GM12873 (cell line): ENCODE data around the gene PRSS33.
A peak's percentile ranks its signal among the peaks of the same experiment; 100 is the strongest.

Source experiments
- CTCF ChIP-seq: IDR thresholded peaks from 2 replicates; pipeline ENCODE4 v1.5.1; 2012; ENCODE audit warnings: low read depth, mild to moderate bottlenecking, moderate library complexity, low read length, control low read depth; ENCODE audit not compliant: insufficient read depth; ENCODE audit errors: missing control alignments

The PRSS33 gene

GRCh38 chr16:2791174-2791573, 3.8 kb upstream of the PRSS33 start:
- TF ChIP-seq CTCF: no peak

- TF ChIP-seq CTCF: no peak
Observed at GRCh38 chr16:2790631-2791030, 3.3 kb upstream of the PRSS33 start.

GRCh38 chr16:2787961-2788360, 601 bp upstream of the PRSS33 start:
- no peak for TF ChIP-seq CTCF

GRCh38 chr16:2786826-2787151, 571 bp downstream of the PRSS33 start:
- no peak for TF ChIP-seq CTCF

- TF ChIP-seq CTCF: no peak
Observed at GRCh38 chr16:2786061-2786825, 1.1 kb downstream of the PRSS33 start.

GRCh38 chr16:2785101-2785991, 2.0 kb downstream of the PRSS33 start:
- peak; percentile 17 for TF ChIP-seq CTCF

- no peak for TF ChIP-seq CTCF
Observed at GRCh38 chr16:2784358-2785100, 2.8 kb downstream of the PRSS33 start.
